Measurements from ENCODE around the gene LRRTM1.

Gene LRRTM1

DNA sequence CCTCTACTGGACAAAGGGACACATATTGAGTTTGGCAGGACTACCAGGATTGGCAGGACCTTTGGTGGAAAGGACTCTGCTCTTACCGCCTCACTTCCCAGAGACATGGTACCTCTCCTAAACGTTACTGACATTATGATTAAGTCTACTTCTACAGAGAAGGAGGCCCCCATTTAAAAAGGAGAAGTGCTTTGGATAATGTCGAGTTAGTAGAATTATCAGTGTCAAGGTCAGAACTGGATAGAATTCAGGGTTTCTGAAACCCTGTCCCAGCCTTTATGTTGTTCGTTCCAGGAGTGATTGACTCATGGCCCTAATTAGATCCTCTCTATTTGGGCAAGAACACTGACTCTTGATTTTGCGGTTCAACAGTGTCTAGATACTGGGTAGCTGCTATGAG lies 45.8 kb downstream of the LRRTM1 start:
- Histone ChIP-seq H3K79me2 (ENCODE audit: insufficient read depth, low read length) (no peaks in the 10 kb centered on the region), H3K9ac (ENCODE audit: low read length) (no peak overlapping the region), H2AFZ (ENCODE audit: low read depth, low read length, severe bottlenecking) (no peak overlapping the region), H4K20me1 (ENCODE audit: low read depth, low read length) (no peaks in the 10 kb centered on the region), H3K9me2 (replicated peaks; ENCODE audit: insufficient read depth, low read length) (no peaks in the 10 kb centered on the region), H3K4me2 (ENCODE audit: low read depth, low read length, poor library complexity, severe bottlenecking) (no peak overlapping the region), H3K36me3 (ENCODE audit: low read length) (no peaks in the 10 kb centered on the region), H3F3A (ENCODE audit: insufficient read depth) (no peaks in the 10 kb centered on the region), H3K9me3 (ENCODE audit: insufficient read depth, low read length) (no peaks in the 10 kb centered on the region), H3K4me3 (ENCODE audit: insufficient read depth, low read length, poor library complexity, severe bottlenecking) (no peak overlapping the region), H3K27ac (ENCODE audit: low read depth, low read length) (no peak overlapping the region), H3K27me3 (ENCODE audit: low read length) (no peaks in the 10 kb centered on the region)
- TF ChIP-seq, protein P1, sequence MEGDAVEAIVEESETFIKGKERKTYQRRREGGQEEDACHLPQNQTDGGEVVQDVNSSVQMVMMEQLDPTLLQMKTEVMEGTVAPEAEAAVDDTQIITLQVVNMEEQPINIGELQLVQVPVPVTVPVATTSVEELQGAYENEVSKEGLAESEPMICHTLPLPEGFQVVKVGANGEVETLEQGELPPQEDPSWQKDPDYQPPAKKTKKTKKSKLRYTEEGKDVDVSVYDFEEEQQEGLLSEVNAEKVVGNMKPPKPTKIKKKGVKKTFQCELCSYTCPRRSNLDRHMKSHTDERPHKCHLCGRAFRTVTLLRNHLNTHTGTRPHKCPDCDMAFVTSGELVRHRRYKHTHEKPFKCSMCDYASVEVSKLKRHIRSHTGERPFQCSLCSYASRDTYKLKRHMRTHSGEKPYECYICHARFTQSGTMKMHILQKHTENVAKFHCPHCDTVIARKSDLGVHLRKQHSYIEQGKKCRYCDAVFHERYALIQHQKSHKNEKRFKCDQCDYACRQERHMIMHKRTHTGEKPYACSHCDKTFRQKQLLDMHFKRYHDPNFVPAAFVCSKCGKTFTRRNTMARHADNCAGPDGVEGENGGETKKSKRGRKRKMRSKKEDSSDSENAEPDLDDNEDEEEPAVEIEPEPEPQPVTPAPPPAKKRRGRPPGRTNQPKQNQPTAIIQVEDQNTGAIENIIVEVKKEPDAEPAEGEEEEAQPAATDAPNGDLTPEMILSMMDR (IDR thresholded peaks at IDR 0.05; ENCODE audit: insufficient read depth, low read length, poor library complexity, severe bottlenecking): no peak
- TF ChIP-seq EZH2phosphoT487 (conservative IDR thresholded peaks at IDR 0.05; ENCODE audit: low read length): no peak

DNA sequence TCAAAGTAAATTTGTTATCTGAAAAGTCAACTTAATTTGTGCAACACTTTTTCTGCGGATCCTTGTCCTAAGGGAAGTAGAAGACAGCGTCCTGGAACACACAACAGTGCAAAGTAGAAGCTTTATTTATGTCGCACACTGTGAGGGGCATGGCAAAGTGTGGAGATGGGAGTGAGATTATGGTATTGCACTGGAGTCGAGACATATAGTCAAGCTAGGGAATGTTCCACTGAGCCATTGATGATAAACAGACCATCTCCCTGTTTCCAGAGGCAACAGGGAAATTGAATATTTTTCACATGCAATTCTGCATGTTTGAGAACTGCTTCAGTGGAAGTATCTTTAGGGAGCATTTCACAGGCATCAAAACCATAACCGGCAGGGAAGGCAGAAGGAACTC lies 46.2 kb downstream of the LRRTM1 start:
- TF ChIP-seq, protein P1 (IDR thresholded peaks at IDR 0.05; ENCODE audit: insufficient read depth, low read length, poor library complexity, severe bottlenecking): no peak
- TF ChIP-seq EZH2phosphoT487 (conservative IDR thresholded peaks at IDR 0.05; ENCODE audit: low read length): no peak
- no peaks in the 10 kb centered on the region for H3K79me2 ChIP-seq (ENCODE audit: insufficient read depth, low read length)
- no peaks in the 10 kb centered on the region for H3F3A ChIP-seq (ENCODE audit: insufficient read depth)
- no peak overlapping the region for H2AFZ ChIP-seq (ENCODE audit: low read depth, low read length, severe bottlenecking)
- no peak overlapping the region for H3K4me3 ChIP-seq (ENCODE audit: insufficient read depth, low read length, poor library complexity, severe bottlenecking)
- no peaks in the 10 kb centered on the region for H3K36me3 ChIP-seq (ENCODE audit: low read length)
- H3K9me2 ChIP-seq (replicated peaks; ENCODE audit: insufficient read depth, low read length): no peaks in the 10 kb centered on the region
- no peaks in the 10 kb centered on the region for H3K9me3 ChIP-seq (ENCODE audit: insufficient read depth, low read length)
- no peak overlapping the region for H3K27ac ChIP-seq (ENCODE audit: low read depth, low read length)
- no peak overlapping the region for H3K9ac ChIP-seq (ENCODE audit: low read length)
- H3K27me3 ChIP-seq (ENCODE audit: low read length): no peaks in the 10 kb centered on the region
- no peak overlapping the region for H3K4me2 ChIP-seq (ENCODE audit: low read depth, low read length, poor library complexity, severe bottlenecking)
- no peaks in the 10 kb centered on the region for H4K20me1 ChIP-seq (ENCODE audit: low read depth, low read length)

DNA sequence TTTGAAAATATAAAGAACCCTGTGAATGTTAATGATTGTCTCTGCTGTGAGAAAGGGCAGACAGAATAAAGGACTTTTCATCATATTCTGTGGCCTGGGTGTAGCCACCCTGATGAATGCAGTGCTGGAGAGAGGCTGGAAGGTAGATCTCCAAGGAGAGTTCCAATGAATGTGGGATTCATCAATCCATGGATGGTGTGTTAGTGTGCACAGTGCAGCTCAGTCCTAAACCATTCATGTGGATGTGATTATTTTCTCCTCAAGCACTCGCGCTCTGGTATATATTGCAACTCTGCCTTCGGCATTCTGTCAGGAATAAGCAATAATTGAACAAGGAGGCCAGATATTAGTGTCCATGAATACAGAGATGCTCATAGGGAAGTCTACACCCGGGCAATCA lies 47.1 kb downstream of the LRRTM1 start:
- H3K36me3 ChIP-seq (ENCODE audit: low read length): no peaks in the 10 kb centered on the region
- H3K9ac ChIP-seq (ENCODE audit: low read length): no peak overlapping the region
- no peaks in the 10 kb centered on the region for H3K9me2 ChIP-seq (replicated peaks; ENCODE audit: insufficient read depth, low read length)
- no peak overlapping the region for H3K27ac ChIP-seq (ENCODE audit: low read depth, low read length)
- H3F3A ChIP-seq (ENCODE audit: insufficient read depth): no peaks in the 10 kb centered on the region
- H3K9me3 ChIP-seq (ENCODE audit: insufficient read depth, low read length): no peaks in the 10 kb centered on the region
- no peak overlapping the region for H3K4me3 ChIP-seq (ENCODE audit: insufficient read depth, low read length, poor library complexity, severe bottlenecking)
- no peaks in the 10 kb centered on the region for H3K27me3 ChIP-seq (ENCODE audit: low read length)
- TF ChIP-seq, protein P1 (IDR thresholded peaks at IDR 0.05; ENCODE audit: insufficient read depth, low read length, poor library complexity, severe bottlenecking): no peak
- no peak for TF ChIP-seq EZH2phosphoT487 (conservative IDR thresholded peaks at IDR 0.05; ENCODE audit: low read length)
- no peak overlapping the region for H2AFZ ChIP-seq (ENCODE audit: low read depth, low read length, severe bottlenecking)
- no peaks in the 10 kb centered on the region for H3K79me2 ChIP-seq (ENCODE audit: insufficient read depth, low read length)
- no peaks in the 10 kb centered on the region for H4K20me1 ChIP-seq (ENCODE audit: low read depth, low read length)
- no peak overlapping the region for H3K4me2 ChIP-seq (ENCODE audit: low read depth, low read length, poor library complexity, severe bottlenecking)

DNA sequence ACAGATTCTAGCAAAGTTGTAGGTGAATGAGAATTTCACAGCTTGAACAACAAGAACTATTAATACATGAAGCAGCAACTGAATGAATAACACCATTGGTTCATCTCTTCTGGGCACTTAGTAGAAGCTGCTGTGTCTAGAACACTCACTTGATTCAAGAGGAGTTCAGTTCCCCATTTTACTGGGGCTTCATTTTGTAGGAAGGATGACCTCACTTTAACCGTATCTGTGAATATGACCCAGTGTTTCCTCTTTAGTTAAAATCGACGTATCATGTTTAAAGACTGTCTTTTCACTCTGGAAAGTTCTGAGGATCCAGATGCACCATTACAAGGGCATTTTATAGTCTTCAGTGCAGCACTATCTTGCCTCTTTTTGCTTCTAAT lies 47.8 kb downstream of the LRRTM1 start:
- H3K9me2 ChIP-seq (replicated peaks; ENCODE audit: insufficient read depth, low read length): no peaks in the 10 kb centered on the region
- H3K27me3 ChIP-seq (ENCODE audit: low read length): no peaks in the 10 kb centered on the region
- H4K20me1 ChIP-seq (ENCODE audit: low read depth, low read length): no peaks in the 10 kb centered on the region
- H2AFZ ChIP-seq (ENCODE audit: low read depth, low read length, severe bottlenecking): no peak overlapping the region
- no peak overlapping the region for H3K27ac ChIP-seq (ENCODE audit: low read depth, low read length)
- no peaks in the 10 kb centered on the region for H3K9me3 ChIP-seq (ENCODE audit: insufficient read depth, low read length)
- H3K36me3 ChIP-seq (ENCODE audit: low read length): no peaks in the 10 kb centered on the region
- H3K4me3 ChIP-seq (ENCODE audit: insufficient read depth, low read length, poor library complexity, severe bottlenecking): no peak overlapping the region
- TF ChIP-seq EZH2phosphoT487 (conservative IDR thresholded peaks at IDR 0.05; ENCODE audit: low read length): no peak
- TF ChIP-seq, protein P1 (IDR thresholded peaks at IDR 0.05; ENCODE audit: insufficient read depth, low read length, poor library complexity, severe bottlenecking): no peak
- no peak overlapping the region for H3K9ac ChIP-seq (ENCODE audit: low read length)
- H3K4me2 ChIP-seq (ENCODE audit: low read depth, low read length, poor library complexity, severe bottlenecking): no peak overlapping the region
- H3F3A ChIP-seq (ENCODE audit: insufficient read depth): no peaks in the 10 kb centered on the region
- H3K79me2 ChIP-seq (ENCODE audit: insufficient read depth, low read length): no peaks in the 10 kb centered on the region
